H1 (cell line): ENCODE results near the gene JAM2. TPM values are rescaled to one million over a fixed set of nuclear protein-coding genes. Genes with fewer than 3 reads are reported as not detected.

ENCODE experiments used
- CTCF ChIA-PET: fragments of 300-600 bp; sonication (Branson Sonifier 250); formaldehyde crosslinking; loops from one replicate; lab custom pipeline; 2021; ENCODE audit not compliant: partially characterized antibody; lab: Charles Lee
- POLR2A ChIA-PET: fragments of 300-600 bp; sonication (Branson Sonifier 250); formaldehyde crosslinking; loops from one replicate; lab custom pipeline; 2021; ENCODE audit warnings: inconsistent platforms; ENCODE audit not compliant: partially characterized antibody; lab: Charles Lee
- DNase-seq, 2 experiments: peaks; one replicate each; pipeline versions ENCODE4 v3.0.0 to v3.0.0-alpha.2; 2010 to 2022; ENCODE audit warnings: low spot score in 2 of 2, low read depth in 1 of 2, mixed read lengths in 1 of 2
- FAIRE-seq: peaks from 2 replicates; lab custom pipeline; 2011; peaks lifted over from hg19 to GRCh38; lab: Jason Lieb, UNC
- H2AFZ ChIP-seq: 2 replicates; pipeline ENCODE4 v1.8.1; 2012; ENCODE audit warnings: low read length, inconsistent platforms
- H2AK5ac ChIP-seq: 2 replicates; pipeline ENCODE4 v1.6.1; 2013; ENCODE audit warnings: low read depth, low read length
- H2BK120ac ChIP-seq: replicated peaks from 2 replicates; pipeline ENCODE3; 2013; ENCODE audit warnings: low read depth, low read length, inconsistent platforms
- H2BK12ac ChIP-seq: 2 replicates; pipeline ENCODE4 v1.6.1; 2013; ENCODE audit warnings: low read depth, low read length
- H2BK15ac ChIP-seq: 2 replicates; pipeline ENCODE4 v1.6.1; 2013; ENCODE audit warnings: low read length
- H2BK20ac ChIP-seq: 2 replicates; pipeline ENCODE4 v1.6.1; 2013; ENCODE audit warnings: low read length
- H2BK5ac ChIP-seq: 2 replicates; pipeline ENCODE4 v1.6.1; 2013; ENCODE audit warnings: low read depth, low read length
- H3K14ac ChIP-seq: 2 replicates; pipeline ENCODE4 v1.6.1; 2013; ENCODE audit warnings: inconsistent platforms; ENCODE audit not compliant: insufficient read length
- H3K18ac ChIP-seq: 2 replicates; pipeline ENCODE4 v1.6.1; 2013; ENCODE audit warnings: low read length; ENCODE audit errors: extremely low read depth
- H3K23ac ChIP-seq: 2 replicates; pipeline ENCODE4 v1.6.1; 2013; ENCODE audit warnings: inconsistent platforms; ENCODE audit not compliant: insufficient read length
- H3K23me2 ChIP-seq: 2 replicates; pipeline ENCODE4 v1.6.1; 2013; ENCODE audit warnings: low read depth, low read length
- H3K27ac ChIP-seq: 2 replicates; pipeline ENCODE4 v1.6.1; 2011; ENCODE audit warnings: low read depth, low read length, inconsistent platforms
- H3K27me3 ChIP-seq, 4 experiments: replicated peaks in 1 of 4; 1 replicate in 1 of 4; 2 replicates in 3 of 4; pipeline versions ENCODE4 v1.6.1 to v1.8.1; 2011 to 2013; ENCODE audit warnings: low read length in 3 of 4, mild to moderate bottlenecking in 3 of 4, inconsistent platforms in 2 of 4, mixed read lengths in 2 of 4, moderate library complexity in 1 of 4; ENCODE audit not compliant: control insufficient read depth in 3 of 4, insufficient read depth in 3 of 4; ENCODE audit errors: extremely low read depth in 1 of 4
- H3K36me3 ChIP-seq, 4 experiments: 2 replicates each; pipeline versions ENCODE4 v1.6.1 to v1.8.1; 2011 to 2013; ENCODE audit warnings: mild to moderate bottlenecking in 4 of 4, low read length in 3 of 4, moderate library complexity in 2 of 4, control low read depth in 1 of 4, inconsistent platforms in 1 of 4; ENCODE audit not compliant: insufficient read depth in 4 of 4, control insufficient read depth in 2 of 4
- H3K4ac ChIP-seq: replicated peaks from 2 replicates; pipeline ENCODE3; 2013; ENCODE audit warnings: low read length, low read depth, mixed read lengths, inconsistent platforms; ENCODE audit not compliant: insufficient read length
- H3K4me1 ChIP-seq, 4 experiments: replicated peaks in 1 of 4; 1 replicate in 1 of 4; 2 replicates in 3 of 4; pipeline versions ENCODE4 v1.6.1 to v1.8.1; 2011 to 2013; ENCODE audit warnings: low read length in 3 of 4, inconsistent platforms in 2 of 4, mixed read lengths in 1 of 4; ENCODE audit not compliant: insufficient read depth in 4 of 4, control insufficient read depth in 3 of 4
- H3K4me2 ChIP-seq, 2 experiments: 2 replicates each; pipeline versions ENCODE4 v1.6.1 to v1.8.1; 2011 to 2013; ENCODE audit warnings: low read depth in 2 of 2, low read length in 2 of 2, control low read depth in 1 of 2, inconsistent platforms in 1 of 2, mild to moderate bottlenecking in 1 of 2; ENCODE audit not compliant: insufficient read depth in 1 of 2
- H3K4me3 ChIP-seq, 4 experiments: fragments of 200-600, 300-600 bp in 1 of 4; sonication (generic), shearing (Covaris generic), sonication (Bioruptor Twin) in 1 of 4; 2 replicates each; pipeline versions ENCODE4 v1.5.1 to v1.8.1; 2011 to 2016; ENCODE audit warnings: low read length in 4 of 4, low read depth in 3 of 4, control low read depth in 2 of 4, inconsistent platforms in 2 of 4, mild to moderate bottlenecking in 2 of 4, mixed read lengths in 1 of 4, moderate library complexity in 1 of 4; ENCODE audit not compliant: insufficient read depth in 2 of 4; ENCODE audit errors: extremely low read depth in 1 of 4
- H3K56ac ChIP-seq: replicated peaks from 2 replicates; pipeline ENCODE3; 2013; ENCODE audit warnings: low read depth, mild to moderate bottlenecking, mixed read lengths, low read length, inconsistent platforms; ENCODE audit not compliant: insufficient read length
- H3K79me1 ChIP-seq: 2 replicates; pipeline ENCODE4 v1.6.1; 2013; ENCODE audit warnings: low read depth, low read length, control low read depth
- H3K79me2 ChIP-seq, 2 experiments: 2 replicates each; pipeline versions ENCODE4 v1.6.1 to v1.8.1; 2012 to 2013; ENCODE audit warnings: low read length in 2 of 2, mild to moderate bottlenecking in 2 of 2, inconsistent platforms in 1 of 2; ENCODE audit not compliant: insufficient read depth in 2 of 2, control insufficient read depth in 1 of 2
- H3K9ac ChIP-seq, 4 experiments: replicated peaks in 1 of 4; 1 replicate in 1 of 4; 2 replicates in 3 of 4; pipeline versions ENCODE4 v1.6.1 to v1.8.1; 2011 to 2013; ENCODE audit warnings: low read depth in 3 of 4, low read length in 3 of 4, control low read depth in 2 of 4, mild to moderate bottlenecking in 2 of 4, moderate library complexity in 2 of 4, inconsistent platforms in 1 of 4; ENCODE audit errors: extremely low read depth in 1 of 4
- H3K9me3 ChIP-seq, 2 experiments: 2 replicates each; pipeline versions ENCODE4 v1.6.1 to v1.8.1; 2012 to 2013; ENCODE audit warnings: mild to moderate bottlenecking in 2 of 2, moderate library complexity in 2 of 2, control low read depth in 1 of 2, inconsistent platforms in 1 of 2, low read depth in 1 of 2, low read length in 1 of 2, mixed read lengths in 1 of 2; ENCODE audit not compliant: insufficient read depth in 2 of 2
- H4K20me1 ChIP-seq, 2 experiments: replicated peaks in 1 of 2; 2 replicates each; pipeline versions ENCODE3 to v1.8.1; 2011 to 2013; ENCODE audit warnings: inconsistent platforms in 2 of 2, low read length in 2 of 2, mild to moderate bottlenecking in 1 of 2; ENCODE audit not compliant: insufficient read depth in 2 of 2, control insufficient read depth in 1 of 2
- H4K5ac ChIP-seq: 2 replicates; pipeline ENCODE4 v1.6.1; 2013; ENCODE audit warnings: low read length, low read depth, mixed read lengths, inconsistent platforms; ENCODE audit not compliant: insufficient read length
- H4K8ac ChIP-seq: 2 replicates; pipeline ENCODE4 v1.8.0; 2013; ENCODE audit warnings: mild to moderate bottlenecking, moderate library complexity, low read length, inconsistent platforms; ENCODE audit not compliant: insufficient read depth; ENCODE audit errors: extremely low read depth
- H4K91ac ChIP-seq: replicated peaks from 2 replicates; pipeline ENCODE3; 2013; ENCODE audit warnings: low read length, mixed read lengths, inconsistent platforms; ENCODE audit not compliant: insufficient read length
- POLR2AphosphoS5 ChIP-seq: IDR thresholded peaks from 2 replicates; pipeline ENCODE4 v1.6.1; 2011; ENCODE audit warnings: low read depth, low read length
- RAD21 ChIP-seq, 2 experiments: IDR thresholded peaks in 1 of 2; conservative IDR thresholded peaks in 1 of 2; 2 replicates each; pipeline ENCODE4 v1.6.1; 2011; ENCODE audit warnings: low read depth in 2 of 2, low read length in 2 of 2, improper control_type of control experiment in 1 of 2, inconsistent platforms in 1 of 2, mild to moderate bottlenecking in 1 of 2, moderate library complexity in 1 of 2
- WGBS, 2 experiments: shearing (Covaris generic) in 1 of 2; methylation state at CpG; one replicate each; pipeline versions ENCODE4 v1.1.6 to v1.1.7; 2013 to 2015; ENCODE audit warnings: low lambda C conversion rate in 2 of 2, mixed read lengths in 2 of 2, inconsistent platforms in 1 of 2, low coverage in 1 of 2, missing lambda C conversion rate in 1 of 2; ENCODE audit not compliant: insufficient replicate concordance in 2 of 2, insufficient coverage in 1 of 2, insufficient read length in 1 of 2; ENCODE audit errors: extremely low coverage in 1 of 2, missing lambda C conversion rate in 1 of 2; 5-methylcytosine and 5-hydroxymethylcytosine counted together
- polyA plus RNA-seq, 7 experiments: library from polyadenylated mRNA; depleted of rRNA in 3 of 7; stranded (reverse) in 5 of 7; unstranded in 2 of 7; fragments of >200 nt in 5 of 7; fragments of 200-250 nt in 2 of 7; gene quantifications; 1 replicate in 5 of 7; 2 replicates in 1 of 7; 4 replicates in 1 of 7; pipeline versions ENCODE4 v1.2.1 to v1.2.3, GENCODE V29; 2011 to 2013; ENCODE audit warnings: missing spikeins in 2 of 7, mixed read lengths in 2 of 7
- total RNA-seq: library from RNA; stranded (reverse); fragmentation: NEBNext Ultra II Directional; extraction: Animal tissue kit (Norgen Biotek cat#: 25700); gene quantifications from 2 replicates; pipeline ENCODE4 v1.2.1, GENCODE V29; 2021
- TF ChIP-seq, protein P1 (sequence below), 3 experiments: IDR thresholded peaks; 1 replicate in 2 of 3; 2 replicates in 1 of 3; pipeline versions ENCODE4 v1.5.1 to v1.6.1; 2011; ENCODE audit warnings: low read length in 3 of 3, mild to moderate bottlenecking in 3 of 3, inconsistent platforms in 2 of 3, low read depth in 1 of 3, moderate library complexity in 1 of 3; ENCODE audit not compliant: insufficient read depth in 1 of 3; ENCODE audit errors: control extremely low read depth in 1 of 3

JAM2 gene
- total and polyA plus RNA-seq, 2 of the 8 experiments (the other 6 are each of a cell fraction or from before 2014, with no cell fraction given): 4.9 to 9.5 TPM

DNA sequence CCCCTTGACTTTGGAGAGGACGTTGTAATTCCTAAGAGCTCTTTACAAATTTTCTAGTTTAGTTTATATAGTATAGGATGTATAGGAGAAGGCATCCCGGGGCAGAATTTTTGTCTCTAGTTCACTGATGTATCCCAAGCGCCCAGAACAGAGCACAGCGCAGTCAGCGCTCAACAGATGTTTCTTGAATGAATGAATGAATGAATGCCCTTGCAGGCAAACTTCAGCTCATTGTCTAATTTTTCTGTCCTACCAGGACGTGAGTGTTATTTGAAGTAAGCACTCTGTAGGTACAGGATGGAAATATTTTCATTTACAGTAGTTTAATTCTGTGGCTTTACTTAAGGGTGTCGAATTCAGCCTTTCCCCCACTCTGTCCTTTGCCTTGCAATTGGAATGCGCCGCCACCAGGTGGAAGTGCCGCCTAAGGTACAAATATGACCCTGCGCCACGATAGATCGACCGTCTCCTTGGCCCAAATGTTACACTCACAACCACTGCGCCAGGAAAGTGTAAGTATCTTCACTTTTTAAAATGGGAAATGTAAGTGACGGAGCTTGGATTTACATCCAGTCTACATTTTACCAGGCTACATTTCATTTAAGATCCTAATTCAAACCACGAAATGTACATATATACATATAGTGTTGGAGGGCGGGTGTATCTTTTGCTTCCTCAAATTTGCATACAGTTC is 30.9 kb upstream of the JAM2 start:
- H3K9ac ChIP-seq: no peak overlapping the region
- TF ChIP-seq POLR2AphosphoS5 (no peak), RAD21 (IDR thresholded peaks at IDR 0.05 in 1 of 2, conservative IDR thresholded peaks at IDR 0.05 in 1 of 2; ENCODE audit: low read depth in 2 of 2, low read length in 2 of 2) (peak; percentile 97)
- TF ChIP-seq, protein P1, sequence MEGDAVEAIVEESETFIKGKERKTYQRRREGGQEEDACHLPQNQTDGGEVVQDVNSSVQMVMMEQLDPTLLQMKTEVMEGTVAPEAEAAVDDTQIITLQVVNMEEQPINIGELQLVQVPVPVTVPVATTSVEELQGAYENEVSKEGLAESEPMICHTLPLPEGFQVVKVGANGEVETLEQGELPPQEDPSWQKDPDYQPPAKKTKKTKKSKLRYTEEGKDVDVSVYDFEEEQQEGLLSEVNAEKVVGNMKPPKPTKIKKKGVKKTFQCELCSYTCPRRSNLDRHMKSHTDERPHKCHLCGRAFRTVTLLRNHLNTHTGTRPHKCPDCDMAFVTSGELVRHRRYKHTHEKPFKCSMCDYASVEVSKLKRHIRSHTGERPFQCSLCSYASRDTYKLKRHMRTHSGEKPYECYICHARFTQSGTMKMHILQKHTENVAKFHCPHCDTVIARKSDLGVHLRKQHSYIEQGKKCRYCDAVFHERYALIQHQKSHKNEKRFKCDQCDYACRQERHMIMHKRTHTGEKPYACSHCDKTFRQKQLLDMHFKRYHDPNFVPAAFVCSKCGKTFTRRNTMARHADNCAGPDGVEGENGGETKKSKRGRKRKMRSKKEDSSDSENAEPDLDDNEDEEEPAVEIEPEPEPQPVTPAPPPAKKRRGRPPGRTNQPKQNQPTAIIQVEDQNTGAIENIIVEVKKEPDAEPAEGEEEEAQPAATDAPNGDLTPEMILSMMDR (IDR thresholded peaks at IDR 0.05; ENCODE audit: control extremely low read depth in 1 of 3, insufficient read depth in 1 of 3, low read depth in 1 of 3, low read length in 3 of 3): peak; percentile 91 to 92 (median 91)
- FAIRE-seq: peak; percentile 71

More for the DNA sequence above, 30.9 kb upstream of the JAM2 start:
- H4K5ac ChIP-seq: no peak overlapping the region
- H3K23ac ChIP-seq: no peak overlapping the region
- POLR2A ChIA-PET: interaction anchor here (1.5 to 4.9 kb wide), 2 partner anchors 19 to 126 kb away, joined by 3 to 31 read pairs; partner anchors contain the start of genes ATP5PF and GABPA
- no peak overlapping the region for H2BK5ac ChIP-seq
- H4K91ac ChIP-seq: no peak overlapping the region
- H2BK20ac ChIP-seq: no peak overlapping the region
- H3K4ac ChIP-seq: no peak overlapping the region
- H4K8ac ChIP-seq: no peak overlapping the region
- peaks cover 6% of the 10 kb centered on the region; the same call in 1 of the 2 replicates for H3K23me2 ChIP-seq
- no peaks in the 10 kb centered on the region for H3K27me3 ChIP-seq
- no peak overlapping the region for H2AK5ac ChIP-seq
- no peaks in the 10 kb centered on the region for H3K9me3 ChIP-seq
- H3K56ac ChIP-seq: no peak overlapping the region
- H3K27ac ChIP-seq: no peak overlapping the region
- H4K20me1 ChIP-seq: no peaks in the 10 kb centered on the region
- H2BK120ac ChIP-seq: no peak overlapping the region
- no peak overlapping the region for H2BK12ac ChIP-seq
- H3K79me1 ChIP-seq: peaks cover 6% of the 10 kb centered on the region; the same call in 1 of the 2 replicates
- 20% methylated on average over 18 of the region's 18 CpGs; no CpG with 5 or more reads in 1 of the 2 experiments for WGBS, 2 experiments
- H3K18ac ChIP-seq: no peak overlapping the region
- peaks cover 0 to 15% of the 10 kb centered on the region in 2 experiments; a peak in 2 of 4 replicates for H3K79me2 ChIP-seq
- peak; percentile 47 to 79 for DNase-seq
- peak overlapping the region; percentile 69 to 97 (median 89); a peak in 6 of 8 replicates for H3K4me3 ChIP-seq
- H3K36me3 ChIP-seq: peaks cover 0 to 15% (median 1%) of the 10 kb centered on the region in 4 experiments; a peak in 4 of 8 replicates
- no peak overlapping the region for H3K14ac ChIP-seq
- peak overlapping the region; percentile 95 for H2AFZ ChIP-seq
- peak overlapping the region; percentile 18 to 76 for H3K4me2 ChIP-seq
- peaks cover 0 to 8% (median 0%) of the 10 kb centered on the region in 4 experiments; a peak in 1 of 7 replicates for H3K4me1 ChIP-seq
- CTCF ChIA-PET: interaction anchor here (0.6 to 3.9 kb wide), 54 partner anchors 9 to 1226 kb away, joined by 3 to 29 read pairs (median 4); partner anchors contain the start of genes ATP5PF, GABPA and JAM2
- H2BK15ac ChIP-seq: 0 out of 2 replicates have a peak overlapping the region, but pooled peaks have one; percentile 40
